Transverse colon (tissue), 4 donors: Measurements from ENCODE around the gene ARHGAP30.

Experiments used
- CTCF ChIP-seq, 5 experiments: fragments of 200-600 bp in 3 of 5; fragments of 450-650 bp in 2 of 5; sonication (generic) in 3 of 5; IDR thresholded peaks; 1 replicate in 2 of 5; 2 replicates in 3 of 5; pipeline ENCODE4 v1.5.1; 2016 to 2017; ENCODE audit warnings: antibody characterized with exemption in 5 of 5, inconsistent platforms in 3 of 5, mild to moderate bottlenecking in 2 of 5, moderate library complexity in 1 of 5
- EP300 ChIP-seq: sonication (generic); formaldehyde crosslinking; IDR thresholded peaks from one replicate; pipeline ENCODE4 v1.6.1; 2017; ENCODE audit warnings: antibody characterized with exemption, low read depth
- POLR2A ChIP-seq: fragments of 450-650 bp; IDR thresholded peaks from one replicate; pipeline ENCODE4 v1.6.1; 2016; ENCODE audit warnings: antibody characterized with exemption, mild to moderate bottlenecking, moderate library complexity
- POLR2AphosphoS5 ChIP-seq, 3 donors: sonication (generic); formaldehyde crosslinking; IDR thresholded peaks; one replicate each; pipeline ENCODE4 v1.6.1; 2016; ENCODE audit warnings: antibody characterized with exemption in 3 of 3

- TF ChIP-seq CTCF (IDR thresholded peaks at IDR 0.05) = no peak
- TF ChIP-seq POLR2A = no peak
- TF ChIP-seq POLR2AphosphoS5 (IDR thresholded peaks at IDR 0.05) = no peak
- no peak for TF ChIP-seq EP300
Observed at GRCh38 chr1:161006563-161006962, 63.1 kb downstream of the ARHGAP30 start.
